DMS114 treated with DMSO at 0.1 percent for 48 hours (cell line): ENCODE data around the gene NXPH3.

ENCODE experiments used
- DNase-seq: peaks from one replicate; lab custom pipeline; 2025; ENCODE audit not compliant: unreplicated experiment; lab: John Stamatoyannopoulos, UW

Gene NXPH3

GRCh38 chr17:49588726-49589576, 13.3 kb downstream of the NXPH3 start:
- DNase-seq, result no peak

- DNase-seq, result no peak
Measured at GRCh38 chr17:49589577-49589927, 13.9 kb downstream of the NXPH3 start.

GRCh38 chr17:49590874-49591273, 15.2 kb downstream of the NXPH3 start:
- no peak for DNase-seq

- DNase-seq, result no peak
Measured at GRCh38 chr17:49592263-49592662, 16.6 kb downstream of the NXPH3 start.

DNA sequence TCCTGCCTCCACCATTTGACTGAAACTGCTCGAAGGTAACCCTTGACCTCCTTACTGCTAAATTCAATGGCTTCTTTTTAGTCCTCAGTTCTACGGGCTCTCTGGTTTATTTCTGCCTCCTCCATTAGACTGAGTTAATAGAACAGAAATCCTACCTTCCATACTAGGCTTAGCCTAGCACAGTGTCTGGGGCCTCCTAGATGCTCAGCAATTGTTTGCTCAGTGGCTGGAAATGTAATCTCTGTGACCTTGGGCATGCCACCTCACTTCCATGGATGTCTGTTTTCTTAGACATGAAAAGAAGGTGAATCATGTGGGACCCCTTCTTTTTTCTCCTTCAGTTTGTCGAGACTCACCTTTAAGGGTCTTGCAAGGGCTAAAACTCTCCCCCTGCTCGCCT, 19.7 kb downstream of the NXPH3 start:
- DNase-seq, result no peak

- no peak for DNase-seq
Measured at GRCh38 chr17:49595980-49596379, 20.3 kb downstream of the NXPH3 start.

DNA sequence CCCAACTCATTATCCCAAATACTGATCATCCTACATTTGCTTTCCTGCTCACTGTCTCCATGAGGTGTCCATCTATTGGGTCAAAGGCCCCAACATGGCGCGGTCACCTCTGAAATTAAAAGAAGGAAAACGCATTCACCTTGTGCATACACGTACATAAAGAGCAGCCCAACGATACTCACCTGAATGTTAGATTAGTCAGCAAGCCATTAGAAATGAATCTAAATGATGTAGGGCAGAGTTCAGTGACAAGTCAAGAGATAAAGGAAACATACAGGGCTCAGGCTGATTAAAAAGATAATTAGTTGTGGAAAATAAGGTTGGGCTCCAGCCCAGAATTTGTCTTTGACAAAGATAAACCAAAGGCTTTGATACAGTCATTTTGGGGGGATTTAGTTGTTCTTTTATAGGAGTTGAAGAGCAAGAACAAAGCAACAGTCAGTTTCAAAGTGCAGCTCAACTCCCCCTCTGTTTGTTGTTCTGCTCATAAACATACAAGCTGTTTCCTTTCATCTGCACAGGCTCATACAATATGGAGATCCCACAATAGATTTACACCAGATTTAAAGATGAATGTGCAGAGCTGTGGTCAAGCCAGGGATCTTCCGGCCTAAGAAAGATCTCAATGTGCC, 21.1 kb downstream of the NXPH3 start:
- no peak for DNase-seq

DNA sequence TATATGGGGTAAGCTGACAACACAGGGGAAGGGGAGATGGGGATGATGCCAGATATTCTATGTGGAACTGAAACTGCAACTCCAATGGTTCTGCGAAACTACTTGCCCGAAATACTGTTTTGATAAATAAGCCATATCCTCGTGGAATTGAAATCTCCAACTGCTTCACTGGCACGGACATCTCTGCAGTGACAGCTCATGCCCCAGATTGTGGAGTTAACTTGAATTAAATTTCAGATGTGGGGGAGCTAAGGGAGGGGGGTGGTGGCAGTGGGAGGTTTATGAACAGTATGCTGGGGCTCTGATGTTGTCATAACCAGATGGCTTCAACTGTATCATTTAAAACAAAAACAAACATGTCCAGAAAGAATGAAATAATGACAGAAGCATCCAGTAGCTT, 21.8 kb downstream of the NXPH3 start:
- no peak for DNase-seq

DNA sequence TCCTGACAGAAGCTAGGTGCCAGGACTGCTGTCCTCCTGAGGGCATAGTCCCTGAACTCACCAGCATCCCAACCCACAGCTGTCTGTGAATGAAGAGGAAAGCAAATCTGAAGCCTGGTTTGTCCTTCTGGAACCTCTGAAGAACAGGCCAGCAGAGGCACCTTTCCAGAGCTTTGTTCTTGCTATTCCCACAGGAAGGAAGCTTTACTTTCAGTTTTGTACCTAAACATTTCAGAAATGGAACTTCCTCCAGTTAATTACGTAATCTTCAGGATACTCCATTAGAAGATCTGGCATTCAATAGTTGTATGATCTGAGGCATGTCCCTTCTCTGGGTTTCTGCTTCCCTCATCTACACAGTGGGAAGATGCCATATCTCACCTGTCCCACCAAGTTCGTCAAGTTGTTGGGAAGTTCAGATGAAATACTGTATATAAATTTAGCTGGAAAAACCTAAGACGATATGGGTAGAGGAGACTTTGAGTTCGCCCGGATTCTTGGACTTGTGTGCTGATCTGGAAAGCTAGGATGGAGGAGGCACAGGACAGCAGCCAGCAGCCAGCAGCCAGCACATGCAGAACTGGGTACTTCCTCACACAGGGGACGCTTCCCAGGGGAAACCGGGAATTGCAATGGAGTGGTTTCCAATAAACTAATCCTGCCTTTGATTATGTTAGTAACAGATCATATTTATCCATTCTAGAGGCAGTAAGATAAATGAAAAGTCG, 22.4 kb downstream of the NXPH3 start:
- DNase-seq, result no peak

DNA sequence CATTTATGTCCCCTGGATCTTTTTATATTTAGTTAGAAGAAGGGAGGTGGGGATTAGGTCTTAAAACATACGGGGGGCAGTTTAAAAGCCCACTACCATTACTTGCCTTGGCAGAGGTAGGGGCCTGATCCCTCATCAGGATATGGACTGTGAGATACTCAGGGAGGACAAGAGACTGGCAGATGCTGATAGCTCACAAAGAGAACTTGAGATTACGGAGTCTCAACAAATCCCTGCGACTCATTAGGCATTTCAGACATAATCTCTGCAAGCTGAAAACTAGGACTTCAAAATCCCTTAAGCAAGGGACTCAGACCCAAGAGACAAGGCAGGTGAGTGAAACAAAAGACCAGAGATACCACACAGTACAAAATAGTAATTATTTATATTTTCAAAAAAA, 23.2 kb downstream of the NXPH3 start:
- DNase-seq, result no peak

- no peak for DNase-seq
Measured at GRCh38 chr17:49600949-49601348, 25.3 kb downstream of the NXPH3 start.

GRCh38 chr17:49602783-49603182, 27.1 kb downstream of the NXPH3 start:
- no peak for DNase-seq

- DNase-seq, result no peak
Measured at GRCh38 chr17:49603238-49603637, 27.6 kb downstream of the NXPH3 start.

DNA sequence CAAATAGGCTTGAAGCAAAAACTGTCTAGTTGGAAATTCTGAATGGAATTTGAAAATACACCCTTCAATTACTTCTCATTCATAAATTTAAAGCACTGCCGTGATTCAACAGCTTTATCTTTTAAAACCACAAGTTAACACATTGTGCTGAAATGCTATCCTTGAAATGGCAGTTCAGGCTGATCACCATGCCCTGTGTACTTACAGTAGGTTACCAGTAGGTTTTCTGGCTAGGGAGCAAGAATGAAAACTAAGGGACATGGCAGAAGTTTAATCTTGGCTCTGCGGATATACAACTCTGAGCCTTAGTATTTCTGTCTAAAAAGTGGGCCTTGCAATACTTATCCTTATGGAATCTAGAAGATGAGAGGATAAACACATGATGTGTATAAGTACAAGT, 28.0 kb downstream of the NXPH3 start:
- DNase-seq, result no peak

DNA sequence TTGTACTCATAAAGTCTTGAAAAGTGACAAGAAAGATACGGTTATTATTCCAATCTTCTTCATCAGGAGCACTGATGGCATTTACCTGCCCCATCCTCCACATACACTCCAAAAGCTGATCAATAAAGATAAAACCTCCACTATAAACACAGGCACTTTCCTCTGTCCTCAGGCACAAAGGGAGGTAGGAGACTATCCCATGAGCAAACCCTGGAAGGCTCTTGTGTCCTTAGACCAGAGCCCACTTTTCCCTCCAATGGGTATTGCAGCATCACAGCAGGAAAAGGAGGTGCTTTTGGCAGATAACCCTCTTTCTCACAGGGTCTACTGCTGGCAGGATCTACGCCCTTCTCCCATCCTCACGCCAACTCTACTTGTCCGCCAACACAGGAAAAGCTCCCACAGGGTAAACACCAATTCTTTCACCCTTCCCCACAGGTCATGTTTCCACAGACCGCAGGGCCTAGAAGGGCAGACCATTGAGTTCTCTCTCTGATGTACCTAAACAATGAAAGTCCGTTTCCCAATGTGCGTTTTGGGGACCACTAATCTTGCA, 28.7 kb downstream of the NXPH3 start:
- no peak for DNase-seq

- DNase-seq, result no peak
Measured at GRCh38 chr17:49610883-49611584, 35.4 kb downstream of the NXPH3 start.

DNA sequence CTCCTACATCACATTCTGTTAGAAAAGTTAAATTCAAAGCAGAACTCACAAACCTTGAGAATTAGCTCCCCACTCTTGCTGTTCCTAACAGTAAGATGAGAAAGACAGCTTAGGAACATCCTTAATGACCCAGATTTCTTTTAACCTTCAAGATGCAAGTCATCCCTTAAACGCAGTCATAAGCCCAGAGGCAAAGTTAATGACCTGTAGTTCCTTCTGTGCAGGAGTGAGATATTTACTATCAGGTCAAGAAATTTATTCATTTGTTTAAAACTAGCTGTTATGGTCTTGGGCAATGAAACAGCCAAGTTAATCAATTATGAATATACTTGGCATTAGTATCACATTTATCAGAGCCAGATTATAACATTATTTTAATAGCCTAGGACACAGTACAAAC, 37.1 kb downstream of the NXPH3 start:
- no peak for DNase-seq

DNA sequence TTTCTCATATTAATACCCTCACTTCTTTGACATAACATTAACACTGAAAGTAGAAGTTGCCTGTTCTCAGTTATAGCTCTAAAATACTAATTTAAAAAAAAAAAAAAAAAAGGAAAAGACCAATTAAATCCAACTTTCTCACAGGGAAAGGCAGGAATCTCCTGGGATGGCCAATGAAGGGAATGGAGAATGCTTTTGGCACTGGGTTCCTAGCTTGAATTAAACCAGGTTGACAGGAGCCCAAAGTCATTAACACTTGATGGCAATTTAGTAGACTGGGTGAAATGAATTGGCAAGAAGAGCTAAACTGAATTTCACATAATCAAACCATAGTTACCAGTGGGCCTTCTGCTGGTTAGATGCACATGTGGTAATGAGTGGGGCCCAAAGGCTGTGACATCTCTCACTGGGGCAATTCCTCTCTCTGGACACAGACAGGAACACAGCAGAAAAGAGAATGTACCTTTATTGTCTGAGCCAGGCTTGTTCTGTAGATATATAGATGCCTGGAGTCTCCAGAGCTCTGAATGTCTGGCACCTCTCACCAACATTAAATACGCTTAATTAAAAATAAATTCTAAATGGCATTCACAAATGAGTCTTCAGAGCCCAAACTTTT, 37.6 kb downstream of the NXPH3 start:
- DNase-seq, result no peak

DNA sequence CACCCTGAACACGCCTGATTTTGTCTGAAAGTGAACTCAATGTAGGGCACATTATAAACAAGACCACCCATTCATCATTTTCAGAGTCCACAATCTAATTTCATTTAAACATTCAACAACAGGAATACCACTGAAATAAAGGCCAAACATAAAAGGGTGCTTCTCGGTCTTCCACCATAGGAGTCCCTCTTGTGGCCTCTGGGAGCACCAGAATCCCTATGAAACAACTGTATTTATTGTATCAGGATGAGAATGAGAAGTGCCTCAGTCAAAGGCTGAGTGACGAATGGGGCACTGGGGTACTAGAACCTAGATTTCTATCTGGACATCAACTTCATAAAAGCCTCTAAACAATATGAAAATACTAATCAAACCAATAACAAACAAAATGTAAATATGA, 40.4 kb downstream of the NXPH3 start:
- DNase-seq, result peak; percentile 6

- no peak for DNase-seq
Measured at GRCh38 chr17:49616601-49617131, 41.0 kb downstream of the NXPH3 start.
